ENCODE data around the gene NCAM1.

NCAM1 gene

GRCh38 chr11:112999520-112999919, 38.3 kb downstream of the NCAM1 start:
- no peak overlapping the region for H2BK120ac ChIP-seq (ENCODE audit: low read depth, low read length)
- H3K79me1 ChIP-seq (ENCODE audit: low read length): no peaks in the 10 kb centered on the region
- H4K5ac ChIP-seq (ENCODE audit: low read length): no peak overlapping the region
- H3K27me3 ChIP-seq (ENCODE audit: insufficient read depth, low read length, poor library complexity): no peaks in the 10 kb centered on the region
- no peak overlapping the region for H3K23ac ChIP-seq (ENCODE audit: low read length)
- H3K9ac ChIP-seq (ENCODE audit: low read length): no peak overlapping the region
- H2BK15ac ChIP-seq (replicated peaks; ENCODE audit: low read depth): no peak overlapping the region
- no peak overlapping the region for H3K18ac ChIP-seq (ENCODE audit: low read length)
- no peak overlapping the region for H3K4ac ChIP-seq (ENCODE audit: low read depth, low read length)
- no peak overlapping the region for H3K4me2 ChIP-seq (ENCODE audit: low read length)
- no peak overlapping the region for H3K27ac ChIP-seq (ENCODE audit: low read depth, low read length)
- no peak overlapping the region for H3K56ac ChIP-seq (ENCODE audit: low read length)
- no peak overlapping the region for H4K8ac ChIP-seq (ENCODE audit: low read depth, low read length)
- no CpG with 5 or more reads among the region's 2 CpGs for WGBS (ENCODE audit: extremely low coverage, insufficient coverage, low lambda C conversion rate)
- no peak for DNase-seq
- H2BK5ac ChIP-seq (ENCODE audit: low read length): no peak overlapping the region
- no peaks in the 10 kb centered on the region for H3K4me1 ChIP-seq (ENCODE audit: control insufficient read depth, low read depth, low read length)
- H3K36me3 ChIP-seq (ENCODE audit: control insufficient read depth, insufficient read depth, low read length): no peaks in the 10 kb centered on the region
- H2AK5ac ChIP-seq (ENCODE audit: low read length): no peak overlapping the region
- H3K4me3 ChIP-seq (ENCODE audit: low read length): no peak overlapping the region
- H3K79me2 ChIP-seq (ENCODE audit: control insufficient read depth, insufficient read depth, low read length): no peaks in the 10 kb centered on the region

- no peaks in the 10 kb centered on the region for H3K27me3 ChIP-seq (ENCODE audit: insufficient read depth, low read length, poor library complexity)
- H3K9ac ChIP-seq (ENCODE audit: low read length): no peak overlapping the region
- no peaks in the 10 kb centered on the region for H3K36me3 ChIP-seq (ENCODE audit: control insufficient read depth, insufficient read depth, low read length)
- WGBS (ENCODE audit: extremely low coverage, insufficient coverage, low lambda C conversion rate): no CpG with 5 or more reads among the region's 5 CpGs
- no peaks in the 10 kb centered on the region for H3K4me1 ChIP-seq (ENCODE audit: control insufficient read depth, low read depth, low read length)
- H3K18ac ChIP-seq (ENCODE audit: low read length): no peak overlapping the region
- no peak overlapping the region for H2AK5ac ChIP-seq (ENCODE audit: low read length)
- H3K23ac ChIP-seq (ENCODE audit: low read length): no peak overlapping the region
- H3K79me2 ChIP-seq (ENCODE audit: control insufficient read depth, insufficient read depth, low read length): no peaks in the 10 kb centered on the region
- H3K4ac ChIP-seq (ENCODE audit: low read depth, low read length): no peak overlapping the region
- no peaks in the 10 kb centered on the region for H3K79me1 ChIP-seq (ENCODE audit: low read length)
- H2BK120ac ChIP-seq (ENCODE audit: low read depth, low read length): no peak overlapping the region
- no peak overlapping the region for H3K4me3 ChIP-seq (ENCODE audit: low read length)
- no peak overlapping the region for H4K5ac ChIP-seq (ENCODE audit: low read length)
- no peak overlapping the region for H2BK15ac ChIP-seq (replicated peaks; ENCODE audit: low read depth)
- H2BK5ac ChIP-seq (ENCODE audit: low read length): no peak overlapping the region
- H4K8ac ChIP-seq (ENCODE audit: low read depth, low read length): no peak overlapping the region
- H3K27ac ChIP-seq (ENCODE audit: low read depth, low read length): no peak overlapping the region
- no peak for DNase-seq
- H3K4me2 ChIP-seq (ENCODE audit: low read length): no peak overlapping the region
- H3K56ac ChIP-seq (ENCODE audit: low read length): no peak overlapping the region
Observed at GRCh38 chr11:113001709-113002108, 40.5 kb downstream of the NCAM1 start.

GRCh38 chr11:113006896-113007445, 45.8 kb downstream of the NCAM1 start:
- no peaks in the 10 kb centered on the region for H3K27me3 ChIP-seq (ENCODE audit: insufficient read depth, low read length, poor library complexity)
- no peak overlapping the region for H2AK5ac ChIP-seq (ENCODE audit: low read length)
- no peak overlapping the region for H3K4me3 ChIP-seq (ENCODE audit: low read length)
- no peaks in the 10 kb centered on the region for H3K4me1 ChIP-seq (ENCODE audit: control insufficient read depth, low read depth, low read length)
- H2BK5ac ChIP-seq (ENCODE audit: low read length): no peak overlapping the region
- H2BK15ac ChIP-seq (replicated peaks; ENCODE audit: low read depth): no peak overlapping the region
- no peak overlapping the region for H3K4me2 ChIP-seq (ENCODE audit: low read length)
- H3K79me1 ChIP-seq (ENCODE audit: low read length): no peaks in the 10 kb centered on the region
- H4K8ac ChIP-seq (ENCODE audit: low read depth, low read length): no peak overlapping the region
- H4K5ac ChIP-seq (ENCODE audit: low read length): no peak overlapping the region
- no peak for DNase-seq
- no peak overlapping the region for H3K4ac ChIP-seq (ENCODE audit: low read depth, low read length)
- H2BK120ac ChIP-seq (ENCODE audit: low read depth, low read length): no peak overlapping the region
- no peak overlapping the region for H3K23ac ChIP-seq (ENCODE audit: low read length)
- H3K36me3 ChIP-seq (ENCODE audit: control insufficient read depth, insufficient read depth, low read length): no peaks in the 10 kb centered on the region
- no peak overlapping the region for H3K9ac ChIP-seq (ENCODE audit: low read length)
- no peak overlapping the region for H3K56ac ChIP-seq (ENCODE audit: low read length)
- no peak overlapping the region for H3K27ac ChIP-seq (ENCODE audit: low read depth, low read length)
- H3K79me2 ChIP-seq (ENCODE audit: control insufficient read depth, insufficient read depth, low read length): no peaks in the 10 kb centered on the region
- no peak overlapping the region for H3K18ac ChIP-seq (ENCODE audit: low read length)
- WGBS (ENCODE audit: extremely low coverage, insufficient coverage, low lambda C conversion rate): no CpG with 5 or more reads among the region's 2 CpGs

GRCh38 chr11:113014262-113015097, 53.3 kb downstream of the NCAM1 start:
- Histone ChIP-seq H3K4me1 (ENCODE audit: control insufficient read depth, low read depth, low read length) (no peaks in the 10 kb centered on the region), H3K4ac (ENCODE audit: low read depth, low read length) (no peak overlapping the region), H3K36me3 (ENCODE audit: control insufficient read depth, insufficient read depth, low read length) (no peaks in the 10 kb centered on the region), H4K8ac (ENCODE audit: low read depth, low read length) (no peak overlapping the region), H3K56ac (ENCODE audit: low read length) (no peak overlapping the region), H3K18ac (ENCODE audit: low read length) (no peak overlapping the region), H2BK15ac (replicated peaks; ENCODE audit: low read depth) (no peak overlapping the region), H4K5ac (ENCODE audit: low read length) (no peak overlapping the region), H2BK5ac (ENCODE audit: low read length) (no peak overlapping the region), H3K9ac (ENCODE audit: low read length) (no peak overlapping the region), H3K27ac (ENCODE audit: low read depth, low read length) (no peak overlapping the region), H3K23ac (ENCODE audit: low read length) (no peak overlapping the region), H2AK5ac (ENCODE audit: low read length) (no peak overlapping the region), H3K4me2 (ENCODE audit: low read length) (no peak overlapping the region), H3K79me2 (ENCODE audit: control insufficient read depth, insufficient read depth, low read length) (no peaks in the 10 kb centered on the region), H3K27me3 (ENCODE audit: insufficient read depth, low read length, poor library complexity) (no peaks in the 10 kb centered on the region), H2BK120ac (ENCODE audit: low read depth, low read length) (no peak overlapping the region), H3K79me1 (ENCODE audit: low read length) (no peaks in the 10 kb centered on the region), H3K4me3 (ENCODE audit: low read length) (no peak overlapping the region)
- no peak for DNase-seq
- WGBS (ENCODE audit: extremely low coverage, insufficient coverage, low lambda C conversion rate): no CpG with 5 or more reads among the region's 11 CpGs

- Histone ChIP-seq H2AK5ac (ENCODE audit: low read length) (no peak overlapping the region), H3K4ac (ENCODE audit: low read depth, low read length) (no peak overlapping the region), H3K27me3 (ENCODE audit: insufficient read depth, low read length, poor library complexity) (no peaks in the 10 kb centered on the region), H3K23ac (ENCODE audit: low read length) (no peak overlapping the region), H3K4me1 (ENCODE audit: control insufficient read depth, low read depth, low read length) (no peaks in the 10 kb centered on the region), H3K79me1 (ENCODE audit: low read length) (no peaks in the 10 kb centered on the region), H3K4me3 (ENCODE audit: low read length) (no peak overlapping the region), H3K9ac (ENCODE audit: low read length) (no peak overlapping the region), H2BK15ac (replicated peaks; ENCODE audit: low read depth) (no peak overlapping the region), H3K18ac (ENCODE audit: low read length) (no peak overlapping the region), H4K5ac (ENCODE audit: low read length) (no peak overlapping the region), H4K8ac (ENCODE audit: low read depth, low read length) (no peak overlapping the region), H2BK120ac (ENCODE audit: low read depth, low read length) (no peak overlapping the region), H3K36me3 (ENCODE audit: control insufficient read depth, insufficient read depth, low read length) (no peaks in the 10 kb centered on the region), H2BK5ac (ENCODE audit: low read length) (no peak overlapping the region), H3K27ac (ENCODE audit: low read depth, low read length) (no peak overlapping the region), H3K56ac (ENCODE audit: low read length) (no peak overlapping the region), H3K79me2 (ENCODE audit: control insufficient read depth, insufficient read depth, low read length) (no peaks in the 10 kb centered on the region), H3K4me2 (ENCODE audit: low read length) (no peak overlapping the region)
- no peak for DNase-seq
Observed at GRCh38 chr11:113015098-113015455, 53.9 kb downstream of the NCAM1 start.

- no peak overlapping the region for H3K9ac ChIP-seq (ENCODE audit: low read length)
- no peaks in the 10 kb centered on the region for H3K79me1 ChIP-seq (ENCODE audit: low read length)
- no peak for DNase-seq
- no peak overlapping the region for H3K56ac ChIP-seq (ENCODE audit: low read length)
- no peak overlapping the region for H2BK120ac ChIP-seq (ENCODE audit: low read depth, low read length)
- H4K8ac ChIP-seq (ENCODE audit: low read depth, low read length): no peak overlapping the region
- H3K4me3 ChIP-seq (ENCODE audit: low read length): no peak overlapping the region
- H2AK5ac ChIP-seq (ENCODE audit: low read length): no peak overlapping the region
- no peaks in the 10 kb centered on the region for H3K27me3 ChIP-seq (ENCODE audit: insufficient read depth, low read length, poor library complexity)
- H3K4me2 ChIP-seq (ENCODE audit: low read length): no peak overlapping the region
- H3K18ac ChIP-seq (ENCODE audit: low read length): no peak overlapping the region
- H3K23ac ChIP-seq (ENCODE audit: low read length): no peak overlapping the region
- H3K4ac ChIP-seq (ENCODE audit: low read depth, low read length): no peak overlapping the region
- H2BK15ac ChIP-seq (replicated peaks; ENCODE audit: low read depth): no peak overlapping the region
- no peak overlapping the region for H4K5ac ChIP-seq (ENCODE audit: low read length)
- no CpG with 5 or more reads among the region's 4 CpGs for WGBS (ENCODE audit: extremely low coverage, insufficient coverage, low lambda C conversion rate)
- no peaks in the 10 kb centered on the region for H3K4me1 ChIP-seq (ENCODE audit: control insufficient read depth, low read depth, low read length)
- H3K36me3 ChIP-seq (ENCODE audit: control insufficient read depth, insufficient read depth, low read length): no peaks in the 10 kb centered on the region
- H3K27ac ChIP-seq (ENCODE audit: low read depth, low read length): no peak overlapping the region
- no peak overlapping the region for H2BK5ac ChIP-seq (ENCODE audit: low read length)
- no peaks in the 10 kb centered on the region for H3K79me2 ChIP-seq (ENCODE audit: control insufficient read depth, insufficient read depth, low read length)
Observed at GRCh38 chr11:113016905-113017304, 55.7 kb downstream of the NCAM1 start.

All from mesendoderm (in vitro differentiated cells).